DND-41 (cell line): Measurements from ENCODE around the gene SCYL3.

Experiments
- ATAC-seq: fragments of 200-7000 bp; cut with Tn5 transposase; 3 replicates; pipeline ENCODE4 v1.9.1; 2021; ENCODE audit warnings: low read depth; ENCODE audit not compliant: insufficient read depth
- DNase-seq: peaks from one replicate; pipeline ENCODE4 v3.0.0-alpha.2; 2020
- H2AFZ ChIP-seq: 2 replicates; pipeline ENCODE4 v1.6.0; 2012; ENCODE audit warnings: low read depth, low read length
- H3K27ac ChIP-seq: 2 replicates; pipeline ENCODE4 v1.5.1; 2012; ENCODE audit warnings: low read length, inconsistent platforms
- H3K27me3 ChIP-seq: fragments of 200-600 bp; sonication (generic); 2 replicates; pipeline ENCODE4 v1.6.0; 2012; ENCODE audit warnings: low read length, mild to moderate bottlenecking, inconsistent platforms; ENCODE audit not compliant: insufficient read depth, poor library complexity
- H3K36me3 ChIP-seq: 2 replicates; pipeline ENCODE4 v1.5.1; 2012; ENCODE audit warnings: low read length, inconsistent platforms; ENCODE audit not compliant: insufficient read depth
- H3K4me1 ChIP-seq: 2 replicates; pipeline ENCODE4 v1.5.1; 2012; ENCODE audit warnings: mild to moderate bottlenecking, low read length; ENCODE audit not compliant: insufficient read depth
- H3K4me2 ChIP-seq: 2 replicates; pipeline ENCODE4 v1.6.0; 2012; ENCODE audit warnings: mild to moderate bottlenecking, moderate library complexity, low read length, inconsistent platforms; ENCODE audit not compliant: insufficient read depth
- H3K4me3 ChIP-seq, 2 experiments: fragments of 200-600 bp in 1 of 2; shearing (Covaris generic) in 1 of 2; 2 replicates each; pipeline ENCODE4 v1.5.1; 2012 to 2016; ENCODE audit warnings: inconsistent platforms in 2 of 2, low read length in 2 of 2, mild to moderate bottlenecking in 2 of 2, low read depth in 1 of 2, moderate library complexity in 1 of 2
- H3K79me2 ChIP-seq: 2 replicates; pipeline ENCODE4 v1.6.0; 2012; ENCODE audit warnings: low read length, inconsistent platforms; ENCODE audit not compliant: insufficient read depth
- H3K9ac ChIP-seq: 2 replicates; pipeline ENCODE4 v1.6.0; 2012; ENCODE audit warnings: low read depth, mild to moderate bottlenecking, inconsistent platforms, low read length, moderate library complexity
- H3K9me3 ChIP-seq: 2 replicates; pipeline ENCODE4 v1.5.1; 2012; ENCODE audit warnings: low read length, moderate library complexity, mild to moderate bottlenecking, inconsistent platforms; ENCODE audit not compliant: insufficient read depth, severe bottlenecking
- H4K20me1 ChIP-seq: 2 replicates; pipeline ENCODE4 v1.6.0; 2012; ENCODE audit warnings: low read length; ENCODE audit not compliant: insufficient read depth
- CTCF ChIP-seq: IDR thresholded peaks from 2 replicates; pipeline ENCODE4 v1.5.1; 2012; ENCODE audit warnings: borderline replicate concordance, low read length, moderate library complexity, mild to moderate bottlenecking; ENCODE audit not compliant: poor library complexity, severe bottlenecking; ENCODE audit errors: extremely low read depth
- EZH2 ChIP-seq: IDR thresholded peaks from 3 replicates; pipeline ENCODE4 v1.6.1; 2012; ENCODE audit warnings: borderline replicate concordance, low read depth, mild to moderate bottlenecking, moderate library complexity, low read length, inconsistent platforms; ENCODE audit not compliant: severe bottlenecking

The SCYL3 gene

GRCh38 chr1:169886422-169886821, 7.3 kb downstream of the SCYL3 start:
- no peak overlapping the region for H3K4me2 ChIP-seq
- no peak for ATAC-seq
- no peaks in the 10 kb centered on the region for H4K20me1 ChIP-seq
- TF ChIP-seq CTCF (no peak), EZH2 (no peak)
- peaks cover 12% of the 10 kb centered on the region for H3K4me1 ChIP-seq
- no peak overlapping the region for H3K27ac ChIP-seq
- no peak overlapping the region for H2AFZ ChIP-seq
- H3K4me3 ChIP-seq = no peak overlapping the region
- H3K9ac ChIP-seq = no peak overlapping the region
- DNase-seq = no peak
- no peaks in the 10 kb centered on the region for H3K9me3 ChIP-seq
- H3K36me3 ChIP-seq = peaks cover 44% of the 10 kb centered on the region
- no peaks in the 10 kb centered on the region for H3K27me3 ChIP-seq
- H3K79me2 ChIP-seq = peaks cover 31% of the 10 kb centered on the region

GRCh38 chr1:169885207-169885606, 8.5 kb downstream of the SCYL3 start:
- no peak overlapping the region for H3K27ac ChIP-seq
- no peaks in the 10 kb centered on the region for H3K27me3 ChIP-seq
- no peak overlapping the region for H2AFZ ChIP-seq
- H3K4me2 ChIP-seq = no peak overlapping the region
- H3K4me3 ChIP-seq = no peak overlapping the region
- H3K4me1 ChIP-seq = peaks cover 4% of the 10 kb centered on the region; the same call in 1 of the 2 replicates
- DNase-seq (no peak), ATAC-seq (no peak)
- no peaks in the 10 kb centered on the region for H3K9me3 ChIP-seq
- no peaks in the 10 kb centered on the region for H4K20me1 ChIP-seq
- peaks cover 19% of the 10 kb centered on the region for H3K79me2 ChIP-seq
- H3K36me3 ChIP-seq = peaks cover 46% of the 10 kb centered on the region
- TF ChIP-seq CTCF = no peak
- no peak for TF ChIP-seq EZH2
- H3K9ac ChIP-seq = no peak overlapping the region

GRCh38 chr1:169884634-169885033, 9.1 kb downstream of the SCYL3 start:
- no peak overlapping the region for H3K27ac ChIP-seq
- H4K20me1 ChIP-seq = no peaks in the 10 kb centered on the region
- no peak overlapping the region for H3K9ac ChIP-seq
- no peaks in the 10 kb centered on the region for H3K27me3 ChIP-seq
- no peaks in the 10 kb centered on the region for H3K4me1 ChIP-seq
- ATAC-seq (no peak), DNase-seq (no peak)
- H3K9me3 ChIP-seq = no peaks in the 10 kb centered on the region
- peaks cover 46% of the 10 kb centered on the region for H3K36me3 ChIP-seq
- no peak overlapping the region for H2AFZ ChIP-seq
- H3K4me2 ChIP-seq = no peak overlapping the region
- no peak overlapping the region for H3K4me3 ChIP-seq
- peaks cover 14% of the 10 kb centered on the region for H3K79me2 ChIP-seq
- TF ChIP-seq CTCF = no peak
- no peak for TF ChIP-seq EZH2

GRCh38 chr1:169882039-169882511, 11.6 kb downstream of the SCYL3 start:
- DNase-seq (no peak), ATAC-seq (no peak)
- Histone ChIP-seq H3K27me3 (no peaks in the 10 kb centered on the region), H3K27ac (no peak overlapping the region), H3K9ac (no peak overlapping the region), H2AFZ (no peak overlapping the region), H3K9me3 (no peaks in the 10 kb centered on the region), H3K79me2 (no peaks in the 10 kb centered on the region; the same call in none of the 2 replicates), H4K20me1 (no peaks in the 10 kb centered on the region), H3K4me1 (no peaks in the 10 kb centered on the region), H3K4me2 (no peak overlapping the region), H3K4me3 (no peak overlapping the region), H3K36me3 (peaks cover 51% of the 10 kb centered on the region)
- TF ChIP-seq CTCF = no peak
- TF ChIP-seq EZH2 = no peak
